SH-SY5Y (cell line): ENCODE results near the gene RASGRF2.

Experiments used
- GATA2 ChIP-seq: IDR thresholded peaks from 2 replicates; pipeline ENCODE4 v1.6.1; 2011; ENCODE audit warnings: mild to moderate bottlenecking, low read depth, low read length
- GATA3 ChIP-seq: IDR thresholded peaks from 2 replicates; pipeline ENCODE4 v1.6.1; 2011; ENCODE audit warnings: low read depth, mild to moderate bottlenecking, low read length, moderate library complexity

The RASGRF2 gene

GRCh38 chr5:80959768-80960442, at the start of gene RASGRF2:
RASGRF2 (plus strand) TSS chr5:80960363; CDS start chr5:80960739, 376 bp downstream.
- TF ChIP-seq GATA3: no peak
- no peak for TF ChIP-seq GATA2

DNA sequence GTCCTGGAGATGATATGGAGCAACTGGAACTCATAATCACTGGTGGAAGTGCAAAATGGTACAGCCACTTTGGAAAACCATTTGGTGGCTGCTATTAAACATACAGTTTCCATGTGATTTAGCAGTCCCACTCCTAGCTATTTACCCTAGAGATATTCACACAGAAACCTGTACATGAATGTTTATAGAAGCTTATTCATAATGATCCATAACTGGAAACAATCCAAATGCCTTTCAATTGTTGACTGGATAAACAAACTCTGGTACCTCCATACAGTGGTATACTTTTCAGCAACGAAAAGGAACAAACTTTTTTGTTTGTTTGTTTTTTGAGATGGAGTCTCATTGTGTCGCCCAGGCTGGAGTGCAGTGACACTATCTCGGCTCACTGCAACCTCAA, 47.7 kb upstream of the RASGRF2 start:
- TF ChIP-seq GATA2 (no peak), GATA3 (no peak)

DNA sequence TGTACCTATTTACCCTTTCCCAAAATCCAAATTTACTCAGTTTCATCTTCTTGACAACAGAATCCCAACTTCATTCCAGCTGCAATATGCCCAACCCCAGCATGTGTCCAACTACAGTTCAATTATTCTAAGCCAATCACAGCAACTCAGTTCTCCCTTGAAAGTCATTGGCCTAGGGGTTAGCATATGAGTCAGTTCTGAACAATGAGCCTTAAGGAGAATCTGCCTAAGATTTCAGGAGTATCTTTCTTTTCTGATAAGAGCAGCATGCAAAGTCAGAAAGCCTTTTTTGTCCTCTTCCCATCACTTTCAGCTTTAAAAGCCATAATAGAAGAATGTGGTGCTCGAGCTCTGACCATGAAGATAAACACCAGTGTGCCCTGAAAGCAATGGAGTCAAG, 44.4 kb upstream of the RASGRF2 start:
- TF ChIP-seq GATA3 (no peak), GATA2 (no peak)

DNA sequence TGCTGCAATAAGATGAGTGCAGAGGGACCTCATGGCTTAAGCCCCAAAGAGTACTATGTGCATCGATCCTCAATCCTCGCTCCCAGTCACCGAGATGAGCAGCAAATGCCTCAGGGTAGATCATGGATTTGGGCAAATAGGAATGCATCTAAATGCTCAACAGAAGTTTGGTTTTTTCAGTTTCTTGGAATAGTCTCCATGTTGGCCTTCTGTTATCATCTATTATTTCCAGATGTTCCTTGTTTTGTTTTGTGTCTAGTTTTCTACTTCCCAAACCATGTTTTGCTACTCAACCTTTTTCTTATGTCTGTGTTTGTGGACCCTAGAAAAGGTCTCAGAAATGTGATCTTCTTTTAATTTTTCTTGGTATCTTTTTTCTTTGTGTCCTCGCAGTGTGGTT, 43.5 kb upstream of the RASGRF2 start:
- TF ChIP-seq GATA2 (no peak), GATA3 (no peak)

DNA sequence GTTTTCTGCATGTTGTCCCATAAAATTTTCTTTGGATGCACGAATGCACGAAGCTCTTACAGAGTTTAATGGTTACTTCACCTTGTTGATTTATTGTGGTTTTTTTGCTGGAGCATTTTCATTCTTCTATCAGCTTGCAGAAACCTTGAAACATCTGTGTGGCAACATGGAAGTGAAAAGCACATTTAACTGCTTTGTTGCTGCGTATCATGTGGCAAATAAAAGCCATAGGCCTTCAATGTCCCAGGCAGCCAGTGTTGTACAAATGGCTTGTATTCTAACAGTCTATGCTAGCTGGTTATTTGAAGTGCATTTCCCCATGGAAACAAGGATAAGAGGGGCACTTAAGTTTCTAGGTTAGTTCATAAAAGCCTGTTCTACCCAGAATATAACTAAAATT, 42.5 kb upstream of the RASGRF2 start:
- TF ChIP-seq GATA3 (no peak), GATA2 (no peak)

DNA sequence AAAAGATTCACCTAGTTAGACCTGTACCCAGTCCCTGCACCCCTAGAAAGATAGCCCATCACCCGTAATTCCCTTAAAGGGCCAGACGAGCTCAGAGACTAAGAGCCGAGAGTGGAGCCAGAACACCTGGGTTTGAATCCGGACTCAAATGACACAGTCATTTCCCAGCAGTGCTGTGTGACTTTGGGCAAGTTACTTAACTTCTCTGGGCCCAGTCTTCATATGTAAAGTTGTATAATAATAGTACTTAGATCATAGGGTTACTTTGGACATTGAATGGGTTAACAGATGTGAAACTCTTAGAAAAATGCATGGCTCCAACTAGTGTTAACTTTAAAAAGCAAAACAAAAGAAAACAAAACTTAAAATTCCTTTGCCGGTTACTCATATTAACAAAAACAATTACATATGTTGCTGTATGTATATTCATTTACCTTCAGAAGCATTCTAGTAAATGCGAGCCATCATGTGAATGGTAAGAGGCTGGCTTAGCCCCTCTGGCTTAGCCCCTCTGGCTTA, 40.4 kb upstream of the RASGRF2 start:
- TF ChIP-seq GATA3: no peak
- TF ChIP-seq GATA2: no peak

DNA sequence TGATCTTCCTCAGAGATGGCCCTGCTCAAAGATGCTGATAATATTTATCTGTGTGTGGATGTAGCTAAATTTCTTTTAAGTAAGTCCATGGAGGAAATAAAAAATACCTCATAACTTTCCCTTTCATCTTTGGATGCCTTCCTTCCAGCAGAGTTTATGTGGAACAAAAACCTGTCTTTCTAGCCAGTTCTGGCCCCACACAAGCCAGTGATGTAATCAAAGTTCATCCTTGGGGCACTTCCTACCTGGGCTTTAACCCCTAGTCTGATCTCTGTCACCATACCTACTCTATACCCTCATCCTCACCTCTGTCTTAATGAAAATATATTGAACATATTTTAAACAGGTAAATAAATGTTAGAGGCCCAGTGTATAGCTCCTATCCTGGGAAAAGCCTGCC, 39.8 kb upstream of the RASGRF2 start:
- TF ChIP-seq GATA3 (no peak), GATA2 (no peak)

DNA sequence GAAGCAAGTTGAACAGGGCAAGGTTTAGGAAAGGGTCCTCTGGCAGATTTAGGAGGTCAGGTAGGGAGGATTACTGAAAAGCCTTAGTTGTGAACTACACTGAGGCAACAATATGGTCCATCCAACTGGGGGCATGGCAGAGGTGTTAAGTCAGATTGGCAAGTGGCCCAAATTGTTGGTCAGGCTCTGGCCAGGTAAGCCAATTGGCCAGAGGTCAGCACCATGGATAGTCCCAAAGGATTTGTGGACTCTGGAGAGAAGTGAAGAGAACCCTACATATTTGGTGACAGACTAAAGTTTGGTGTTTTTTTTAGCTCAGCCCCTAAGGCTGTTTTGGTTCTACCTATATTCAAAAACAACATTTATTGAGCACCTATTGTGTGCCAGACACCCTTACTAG, 39.1 kb upstream of the RASGRF2 start:
- TF ChIP-seq GATA2: no peak
- TF ChIP-seq GATA3: no peak

GRCh38 chr5:80925931-80926330, 34.2 kb upstream of the RASGRF2 start:
- TF ChIP-seq GATA3 (no peak), GATA2 (no peak)

- no peak for TF ChIP-seq GATA3
- TF ChIP-seq GATA2: no peak
Measured at GRCh38 chr5:80926536-80926935, 33.6 kb upstream of the RASGRF2 start.

GRCh38 chr5:80926979-80927656, 33.0 kb upstream of the RASGRF2 start:
- no peak for TF ChIP-seq GATA3
- TF ChIP-seq GATA2: no peak

GRCh38 chr5:80928073-80928472, 32.1 kb upstream of the RASGRF2 start:
- no peak for TF ChIP-seq GATA3
- no peak for TF ChIP-seq GATA2

DNA sequence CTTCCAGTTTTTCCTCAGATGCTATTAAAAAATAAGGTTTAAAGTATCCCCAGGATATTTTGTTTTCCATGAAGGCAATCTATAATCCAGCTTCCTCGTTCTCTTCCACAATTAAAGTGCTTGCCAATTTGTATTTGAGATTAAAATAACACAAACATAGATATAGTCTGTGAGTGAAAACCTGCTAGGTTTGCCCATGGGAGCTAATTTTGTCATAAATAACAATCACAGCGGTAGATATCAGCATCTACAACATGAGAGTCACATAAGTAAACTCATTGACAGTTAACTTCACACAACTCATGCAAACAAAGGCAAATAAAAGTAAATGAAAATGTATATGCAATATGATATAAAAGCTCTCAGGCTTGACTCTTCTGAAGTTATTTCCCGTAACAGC, 29.2 kb upstream of the RASGRF2 start:
- TF ChIP-seq GATA2 (no peak), GATA3 (no peak)

DNA sequence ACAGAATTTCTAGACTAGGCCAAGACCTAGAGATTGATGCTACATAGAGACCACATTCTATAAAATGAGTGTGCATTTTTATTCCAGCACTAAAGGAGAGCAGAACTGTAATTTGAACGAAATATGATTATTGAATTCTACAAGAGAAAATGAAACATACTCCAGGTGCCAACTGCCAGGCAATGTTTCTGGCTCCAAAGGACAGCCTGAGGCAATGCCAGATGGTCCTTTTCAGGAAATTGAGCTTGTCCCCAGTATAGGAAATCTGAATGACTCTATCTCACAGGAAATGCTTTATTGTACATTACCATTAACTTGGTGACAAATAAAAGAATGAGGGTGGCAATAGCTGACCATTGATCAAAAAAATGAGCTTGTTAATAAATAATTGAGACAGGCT, 28.8 kb upstream of the RASGRF2 start:
- TF ChIP-seq GATA2: no peak
- TF ChIP-seq GATA3: no peak

GRCh38 chr5:80933036-80933435, 27.1 kb upstream of the RASGRF2 start:
- TF ChIP-seq GATA2: no peak
- TF ChIP-seq GATA3: no peak
